ENCODE results near the gene FRAS1.
"Not testable (repeated sequence)": the region's sequence is repeated elsewhere in the genome, so short reads cannot be mapped to it uniquely, and the experiment has no call there.

FRAS1 gene

DNA sequence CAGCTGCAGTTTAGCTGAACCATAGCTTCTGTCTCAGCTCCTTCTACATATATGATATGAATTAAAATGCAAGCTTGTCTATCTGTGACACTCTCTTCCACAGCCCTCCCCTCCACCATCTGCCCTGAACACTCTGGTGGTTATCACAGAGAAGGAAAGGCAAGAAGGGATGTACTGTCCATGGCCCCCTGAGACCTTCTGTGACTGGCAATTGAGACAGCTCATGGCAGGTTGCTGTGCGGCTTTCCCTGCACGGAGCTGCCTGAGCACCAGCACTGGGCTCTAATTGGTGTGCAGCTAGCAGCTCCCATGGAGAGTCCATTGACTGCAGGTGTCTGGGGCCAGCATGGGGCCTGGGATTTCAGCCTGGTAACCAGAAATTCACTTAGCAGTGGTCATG, 384.6 kb downstream of the FRAS1 start:
- DNase-seq (ENCODE audit: low spot score): no peak

GRCh38 chr4:78446619-78447018, 389.5 kb downstream of the FRAS1 start:
- no peak for DNase-seq (ENCODE audit: low spot score)

- no peak for DNase-seq (ENCODE audit: low spot score)
Observed at GRCh38 chr4:78451407-78451806, 394.3 kb downstream of the FRAS1 start.

DNA sequence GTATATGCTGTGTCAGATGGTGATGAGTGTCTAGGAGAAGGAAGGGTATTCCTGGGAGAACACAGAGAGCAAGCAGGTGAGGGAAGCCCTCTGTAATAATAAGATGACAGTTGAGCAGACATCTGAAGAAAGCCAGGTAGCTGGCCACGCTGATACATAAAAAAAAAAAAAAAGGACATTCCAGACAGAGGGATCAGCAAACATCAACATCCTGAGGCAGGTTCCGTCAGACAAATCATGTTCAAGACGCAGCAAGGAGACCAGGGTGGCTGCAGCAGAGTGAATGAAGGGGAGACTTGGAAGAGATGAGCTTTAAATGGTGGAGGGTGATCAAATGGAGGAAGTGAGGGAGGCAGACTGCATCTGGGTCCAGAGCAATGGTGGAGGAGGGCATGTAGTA, 396.9 kb downstream of the FRAS1 start:
- no peak for DNase-seq (ENCODE audit: low spot score)

DNA sequence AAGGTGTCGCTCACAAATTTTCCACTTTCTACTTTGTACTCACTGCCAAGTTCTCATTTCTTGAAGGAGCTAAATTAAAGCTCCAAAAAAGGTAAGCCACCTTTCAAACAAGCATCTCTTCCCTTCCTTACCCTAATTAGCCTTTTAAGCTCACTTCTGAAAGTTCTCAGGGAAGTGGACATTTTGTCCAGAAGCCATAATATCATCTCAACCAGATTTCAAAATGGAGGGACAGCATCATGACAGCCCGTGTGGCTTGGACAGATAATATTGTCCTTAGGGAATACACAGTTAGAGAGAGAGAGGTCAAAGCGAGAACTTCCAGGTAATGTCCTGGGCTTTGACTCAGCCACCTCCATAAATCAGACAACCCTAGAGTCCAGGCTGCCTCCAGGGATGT, 400.6 kb downstream of the FRAS1 start:
- DNase-seq (ENCODE audit: low spot score): no peak

DNA sequence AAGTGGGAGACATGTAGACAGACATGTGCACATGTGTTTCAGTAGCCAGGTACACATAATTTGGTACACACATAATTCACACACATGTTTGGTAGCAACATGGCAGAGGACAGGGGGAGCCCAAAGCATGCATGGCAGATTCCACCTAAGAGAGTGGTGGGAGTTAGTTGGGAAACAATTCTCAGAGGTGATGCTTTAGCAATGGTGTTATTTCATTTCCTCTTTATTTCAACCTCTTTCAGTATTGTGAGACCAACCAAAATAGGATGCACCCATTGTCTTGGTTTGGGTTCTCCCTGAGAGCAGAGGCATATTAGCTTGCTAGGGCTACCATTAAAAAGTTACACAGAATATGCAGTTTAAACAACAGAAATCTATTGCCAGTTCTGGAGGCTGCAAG, 402.2 kb downstream of the FRAS1 start:
- no peak for DNase-seq (ENCODE audit: low spot score)

- DNase-seq (ENCODE audit: low spot score): no peak
Observed at GRCh38 chr4:78460368-78460767, 403.2 kb downstream of the FRAS1 start.

GRCh38 chr4:78464265-78464664, 407.1 kb downstream of the FRAS1 start:
- no peak for DNase-seq (ENCODE audit: low spot score)

- DNase-seq (ENCODE audit: low spot score): not testable (repeated sequence)
Observed at GRCh38 chr4:78467223-78467622, 410.1 kb downstream of the FRAS1 start.

DNA sequence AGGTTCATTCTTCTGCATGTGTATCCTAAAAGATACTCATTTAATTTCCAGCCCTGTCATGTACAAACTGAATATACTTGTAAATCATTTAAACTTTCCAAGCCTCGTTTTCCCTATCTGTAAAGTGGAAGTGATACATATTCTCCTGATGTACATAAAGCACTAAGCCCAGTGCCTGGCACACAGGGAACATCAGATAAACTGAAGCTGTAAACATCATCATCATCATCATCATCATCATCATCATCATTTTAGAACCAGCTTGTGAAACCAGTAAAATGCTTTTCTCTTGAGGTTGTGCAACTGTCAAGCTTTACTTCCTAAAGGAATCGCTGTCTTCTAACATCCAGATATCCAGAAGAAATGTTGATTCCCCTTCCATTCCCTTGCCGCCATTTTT, 411.1 kb downstream of the FRAS1 start:
- no peak for DNase-seq (ENCODE audit: low spot score)

- no peak for DNase-seq (ENCODE audit: low spot score)
Observed at GRCh38 chr4:78476108-78476704, 419.1 kb downstream of the FRAS1 start.

GRCh38 chr4:78477276-78477675, 420.2 kb downstream of the FRAS1 start:
- no peak for DNase-seq (ENCODE audit: low spot score)

DNA sequence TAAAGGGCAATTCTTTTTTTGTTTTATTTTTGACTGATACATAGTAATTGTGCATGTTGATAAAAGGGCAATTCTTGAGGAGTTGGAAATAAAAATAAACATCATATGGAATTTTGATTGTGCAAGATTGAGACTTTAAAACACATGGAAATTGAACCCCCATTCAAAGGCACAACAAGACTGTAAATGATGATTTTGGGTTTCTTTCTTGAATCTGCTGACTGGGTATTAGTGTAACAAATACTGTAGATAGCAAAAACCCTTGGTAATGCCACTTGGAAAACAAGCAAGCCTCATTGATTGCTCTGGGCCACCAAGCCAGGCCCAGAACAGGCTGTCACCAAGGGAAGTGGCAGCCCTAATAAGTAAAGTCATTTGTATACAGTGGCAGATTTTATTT, 421.4 kb downstream of the FRAS1 start:
- DNase-seq (ENCODE audit: low spot score): no peak

DNA sequence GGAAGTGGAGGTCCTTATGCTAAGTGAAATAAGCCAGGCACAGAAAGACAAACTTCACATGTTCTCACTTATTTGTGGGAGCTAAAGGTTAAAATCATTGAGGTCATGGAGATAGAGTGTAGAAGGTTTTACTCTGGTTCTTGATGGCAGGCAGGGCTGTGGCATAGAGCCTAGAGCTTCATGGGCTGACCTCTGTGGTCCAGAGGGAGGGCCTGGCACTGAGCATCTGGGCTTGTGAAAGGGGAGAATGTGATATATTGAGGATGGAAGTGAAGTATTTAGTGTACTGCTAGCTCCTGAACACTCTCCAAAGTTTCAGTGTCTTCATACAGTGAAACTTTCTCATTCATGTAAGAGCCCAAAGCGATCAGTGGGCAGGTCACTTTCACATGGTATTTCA, 423.2 kb downstream of the FRAS1 start:
- DNase-seq (ENCODE audit: low spot score): no peak

DNA sequence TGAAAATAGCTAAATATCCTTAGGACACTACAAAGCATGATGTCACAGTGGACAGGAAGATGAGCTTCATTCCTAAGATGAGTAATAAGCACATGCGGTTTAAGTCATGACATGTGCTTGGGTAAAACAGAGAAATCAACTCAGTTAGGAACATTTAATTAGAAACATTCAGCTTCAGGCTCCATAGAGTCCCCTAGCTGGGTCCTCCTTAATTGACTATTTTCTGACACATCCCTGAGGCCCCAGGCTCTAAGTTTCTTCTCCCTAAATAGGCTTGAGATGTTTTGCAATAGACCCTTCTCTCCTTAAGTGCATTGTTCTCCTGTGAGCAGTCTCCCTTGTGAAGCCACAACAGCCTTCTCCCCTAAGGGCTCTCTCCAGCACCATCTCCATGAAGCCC, 424.1 kb downstream of the FRAS1 start:
- no peak for DNase-seq (ENCODE audit: low spot score)

DNA sequence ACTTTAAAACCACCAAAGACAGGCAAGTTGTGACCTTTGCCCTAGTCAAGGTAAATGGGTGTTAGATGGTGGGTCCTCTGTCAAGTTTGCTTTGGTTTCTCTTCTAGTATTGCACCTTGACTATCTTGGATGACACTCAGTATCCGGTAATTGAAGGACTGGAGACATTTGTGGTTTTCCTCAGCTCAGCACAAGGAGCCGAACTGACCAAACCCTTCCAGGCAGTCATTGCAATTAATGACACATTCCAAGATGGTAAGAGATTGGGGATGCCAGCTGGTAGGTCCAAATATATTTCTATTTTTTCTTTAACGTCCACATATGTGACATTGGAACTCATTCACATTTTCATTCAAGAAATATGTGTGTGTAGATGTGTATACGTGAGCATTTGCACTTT, 425.2 kb downstream of the FRAS1 start:
- no peak for DNase-seq (ENCODE audit: low spot score)

DNA sequence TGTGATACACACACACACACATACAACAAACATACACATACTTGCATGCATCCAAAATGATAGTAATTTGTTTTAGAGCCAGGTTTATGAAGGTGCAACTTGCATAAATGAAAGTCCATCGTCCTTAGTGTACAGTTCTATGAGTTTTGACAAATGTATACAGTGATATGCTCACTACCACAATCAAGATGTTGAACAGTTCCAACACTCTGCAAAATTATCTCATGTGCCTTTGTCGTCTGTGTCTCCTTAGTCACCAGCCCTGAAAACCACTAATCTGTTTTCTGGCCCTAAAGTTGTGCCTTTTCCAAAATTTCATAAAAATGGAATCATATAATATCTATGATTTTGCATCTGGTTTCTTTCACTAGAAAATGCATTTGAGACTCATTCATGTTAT, 426.7 kb downstream of the FRAS1 start:
- no peak for DNase-seq (ENCODE audit: low spot score)

DNA sequence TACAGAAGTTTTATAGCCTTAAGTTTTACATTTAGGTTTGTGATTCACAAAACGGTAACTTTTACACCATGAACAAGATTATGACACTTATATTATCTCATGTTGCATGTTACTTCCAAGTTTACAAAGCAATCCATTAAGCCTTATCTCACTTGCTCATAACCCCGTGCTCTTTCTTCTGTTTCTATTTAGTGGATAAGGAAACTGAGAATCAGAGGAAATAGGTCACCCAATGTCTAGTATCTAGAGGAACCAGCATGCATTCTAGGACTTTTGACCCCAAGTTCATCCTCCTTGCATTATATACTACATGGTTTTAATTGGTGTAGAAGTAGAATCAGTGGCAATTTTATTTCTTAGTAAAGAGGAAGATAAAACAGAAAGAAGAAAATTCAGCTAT, 427.5 kb downstream of the FRAS1 start:
- DNase-seq (ENCODE audit: low spot score): no peak

DNA sequence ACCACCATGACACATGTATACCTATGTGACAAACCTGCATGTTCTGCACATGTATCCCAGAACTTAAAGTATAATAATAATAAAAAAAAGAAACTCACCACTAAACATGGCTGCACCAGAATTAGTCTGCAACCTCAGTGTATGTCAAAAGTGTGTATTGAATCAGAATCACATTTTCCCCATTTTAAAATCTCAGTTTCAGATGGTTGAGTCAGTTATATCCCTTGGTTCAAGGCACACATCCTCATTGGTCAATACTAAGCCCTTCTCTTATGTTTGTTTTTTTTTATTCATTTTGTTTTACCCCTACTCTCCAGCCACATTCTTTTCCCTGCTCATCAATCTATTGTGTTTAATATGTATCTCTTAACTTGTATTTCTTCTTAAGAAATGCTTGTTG, 436.6 kb downstream of the FRAS1 start:
- DNase-seq (ENCODE audit: low spot score): no peak

- no peak for DNase-seq (ENCODE audit: low spot score)
Observed at GRCh38 chr4:78496021-78496643, 439.0 kb downstream of the FRAS1 start.

DNA sequence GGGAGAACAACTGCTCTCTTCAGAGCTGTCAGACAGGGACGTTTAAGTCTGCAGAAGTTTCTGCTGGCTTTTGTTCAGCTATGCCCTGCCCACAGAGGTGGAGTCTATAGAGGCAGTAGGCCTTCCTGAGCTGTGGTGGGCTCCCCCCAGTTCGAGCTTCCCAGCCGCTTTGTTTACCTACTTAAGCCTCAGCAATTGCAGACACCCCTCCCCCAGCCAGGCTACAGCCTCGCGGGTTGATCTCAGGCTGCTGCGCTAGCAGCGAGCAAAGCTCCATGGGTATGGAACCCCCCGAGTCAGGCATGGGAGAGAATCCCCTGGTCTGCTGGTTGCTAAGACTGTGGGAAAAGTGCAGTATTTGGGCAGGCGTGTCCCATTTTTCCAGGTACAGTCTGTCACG, 449.1 kb downstream of the FRAS1 start:
- not testable (repeated sequence) for DNase-seq (ENCODE audit: low spot score)

DNA sequence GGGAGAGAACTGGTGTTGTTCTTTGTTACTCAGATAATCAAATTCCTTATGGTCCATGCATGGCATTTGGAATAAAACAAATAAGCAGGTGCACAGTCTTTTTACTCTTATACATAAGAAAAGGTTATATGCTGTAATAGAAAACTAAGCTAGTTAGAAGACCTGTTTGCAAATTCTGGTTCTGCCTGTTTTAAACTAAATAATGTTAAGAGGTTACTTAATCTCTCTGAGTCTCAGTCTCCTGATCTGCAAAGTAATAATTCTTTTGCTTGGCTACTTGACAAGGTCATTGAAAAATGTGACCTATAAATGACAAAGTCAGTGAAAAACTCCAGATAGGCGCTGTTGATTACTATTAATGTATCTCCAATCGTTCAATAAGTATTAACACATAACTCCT, 451.9 kb downstream of the FRAS1 start:
- no peak for DNase-seq (ENCODE audit: low spot score)

- DNase-seq (ENCODE audit: low spot score): no peak
Observed at GRCh38 chr4:78510108-78510507, 453.0 kb downstream of the FRAS1 start.

DNA sequence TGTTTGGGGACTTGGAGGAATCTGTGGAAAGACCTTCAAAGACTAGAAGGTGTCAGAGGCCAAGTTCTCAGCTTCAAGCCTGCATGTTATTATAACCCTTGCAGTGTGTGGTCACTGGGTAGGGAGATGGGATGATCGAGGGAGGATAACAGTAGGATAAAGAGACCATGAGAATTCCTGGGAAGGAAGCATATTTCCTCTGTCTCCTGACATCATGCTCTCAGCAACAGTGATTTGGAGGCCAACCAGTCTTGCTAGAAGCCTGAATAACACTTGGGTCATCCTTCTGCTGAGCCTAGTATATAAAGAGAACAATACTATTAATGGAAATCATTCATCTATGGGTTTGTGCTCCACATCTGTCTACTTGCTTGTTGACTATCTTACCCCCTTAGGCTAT, 453.6 kb downstream of the FRAS1 start:
- DNase-seq (ENCODE audit: low spot score): no peak
